AG08396 (cell line): ENCODE measurements around the gene GATA6.

Source experiments
- DNase-seq: peaks from one replicate; pipeline ENCODE4 v3.0.0; 2012; ENCODE audit warnings: low spot score, mixed read lengths

GATA6 gene

DNA sequence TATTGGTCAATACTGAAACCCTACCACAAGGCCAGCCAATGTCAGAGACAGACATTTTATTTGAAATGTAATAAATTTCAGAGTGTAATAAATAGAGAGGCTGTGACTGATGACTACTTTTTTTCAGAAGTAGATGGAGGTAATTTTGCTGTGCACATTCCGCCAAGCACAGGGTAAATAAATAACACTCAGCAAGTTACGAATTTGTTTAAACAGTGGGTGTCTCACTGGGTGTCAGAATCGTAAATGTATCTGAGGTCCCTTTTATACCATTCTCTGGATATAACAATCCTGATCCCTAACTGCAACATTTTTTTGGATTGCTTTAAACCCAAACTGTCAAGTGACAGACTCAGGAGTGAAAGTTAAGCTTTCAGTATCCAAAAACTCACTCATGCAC lies 74.1 kb downstream of the GATA6 start:
- DNase-seq: no peak

- DNase-seq: no peak
Observed at GRCh38 chr18:22250026-22250425, 80.6 kb downstream of the GATA6 start.

GRCh38 chr18:22250591-22250996 lies 81.2 kb downstream of the GATA6 start:
- no peak for DNase-seq
